IPS DF 6.9 (cell line): ENCODE results near the gene GPX1.
"Not testable (repeated sequence)": the region's sequence is repeated elsewhere in the genome, so short reads cannot be mapped to it uniquely, and the experiment has no call there.

Source experiments
- DNase-seq: peaks from one replicate; pipeline ENCODE4 v3.0.0-alpha.2; 2013; ENCODE audit warnings: low read depth, low spot score
- H3K27ac ChIP-seq: one replicate; pipeline ENCODE4 v1.5.1; 2013; ENCODE audit warnings: low read length, control low read depth
- H3K27me3 ChIP-seq: 2 replicates; pipeline ENCODE4 v1.6.1; 2013; ENCODE audit warnings: mild to moderate bottlenecking, low read length; ENCODE audit not compliant: control insufficient read depth, insufficient read depth
- H3K36me3 ChIP-seq: 2 replicates; pipeline ENCODE4 v1.6.1; 2013; ENCODE audit warnings: low read length; ENCODE audit not compliant: control insufficient read depth, insufficient read depth
- H3K4me1 ChIP-seq: 2 replicates; pipeline ENCODE4 v1.6.1; 2013; ENCODE audit warnings: low read length; ENCODE audit not compliant: control insufficient read depth, insufficient read depth
- H3K4me3 ChIP-seq: 2 replicates; pipeline ENCODE4 v1.5.1; 2013; ENCODE audit warnings: mild to moderate bottlenecking, low read length
- H3K9me3 ChIP-seq: 2 replicates; pipeline ENCODE4 v1.6.1; 2013; ENCODE audit warnings: low read length, inconsistent platforms; ENCODE audit not compliant: control insufficient read depth, insufficient read depth
- WGBS: extraction: QIAGEN DNeasy Blood & Tissue Kit; methylation state at CpG from one replicate; pipeline ENCODE4 v1.1.7; 2013; ENCODE audit warnings: mixed read lengths, missing lambda C conversion rate; ENCODE audit not compliant: insufficient read length, insufficient coverage; 5-methylcytosine and 5-hydroxymethylcytosine counted together

Gene GPX1

DNA sequence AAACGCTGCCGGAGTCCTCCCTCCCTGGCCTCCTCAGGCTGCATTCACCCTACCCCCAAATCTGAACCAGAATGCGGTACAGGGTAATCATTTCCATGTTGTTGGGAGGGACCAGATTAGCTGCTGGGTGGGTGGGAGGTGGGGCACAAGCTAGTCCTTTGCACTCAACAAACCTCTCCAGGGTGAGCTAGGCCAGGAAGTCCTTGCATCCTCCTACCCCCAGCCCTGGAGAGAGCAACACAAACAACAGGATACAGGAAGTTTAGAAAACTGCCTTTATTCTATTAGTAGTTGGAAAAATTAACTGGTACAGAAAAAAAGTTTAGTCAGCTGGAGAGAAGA, 702 bp upstream of the GPX1 start:
- Histone ChIP-seq H3K9me3 (no peaks in the 10 kb centered on the region), H3K27ac (peak overlapping the region; percentile 28), H3K4me3 (peak overlapping the region; percentile 11; the same call in 1 of the 2 replicates), H3K4me1 (peaks cover 3% of the 10 kb centered on the region; the same call in 1 of the 2 replicates), H3K36me3 (peaks cover 12% of the 10 kb centered on the region; the same call in 1 of the 2 replicates), H3K27me3 (no peaks in the 10 kb centered on the region)
- no CpG with 5 or more reads among the region's 3 CpGs for WGBS
- DNase-seq = no peak

DNA sequence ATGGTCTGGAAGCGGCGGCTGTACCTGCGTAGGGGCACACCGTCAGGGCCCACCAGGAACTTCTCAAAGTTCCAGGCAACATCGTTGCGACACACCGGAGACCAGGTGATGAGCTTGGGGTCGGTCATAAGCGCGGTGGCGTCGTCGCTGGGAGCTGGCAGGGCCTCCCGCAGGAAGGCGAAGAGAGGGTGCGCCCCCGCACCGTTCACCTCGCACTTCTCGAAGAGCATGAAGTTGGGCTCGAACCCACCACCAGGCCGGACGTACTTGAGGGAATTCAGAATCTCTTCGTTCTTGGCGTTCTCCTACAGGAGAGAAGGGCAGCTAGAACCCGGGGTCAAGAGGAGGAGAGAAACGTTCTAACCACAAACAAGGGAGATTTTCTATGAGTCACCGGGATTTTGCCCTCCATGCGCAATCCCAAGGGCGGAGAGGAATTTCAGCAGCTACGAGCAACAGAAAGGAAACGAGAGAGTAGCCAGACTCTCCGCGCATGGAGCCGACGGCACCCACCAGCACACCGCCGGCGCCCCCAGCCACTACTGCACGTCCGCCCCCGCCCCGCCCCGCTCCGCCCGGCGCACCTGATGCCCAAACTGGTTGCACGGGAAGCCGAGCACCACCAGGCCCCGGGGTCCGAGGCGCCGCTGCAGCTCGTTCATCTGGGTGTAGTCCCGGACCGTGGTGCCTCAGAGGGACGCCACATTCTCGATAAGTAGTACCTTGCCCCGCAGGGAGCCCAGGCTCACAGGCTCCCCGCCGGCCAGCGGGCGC, 523 bp downstream of the GPX1 start:
- Histone ChIP-seq H3K4me3 (peak overlapping the region; percentile 80), H3K36me3 (peaks cover 12% of the 10 kb centered on the region; the same call in 1 of the 2 replicates)
- H3K9me3 ChIP-seq, H3K27me3 ChIP-seq, DNase-seq, H3K27ac ChIP-seq, H3K4me1 ChIP-seq: not testable (repeated sequence)
- WGBS = no CpG with 5 or more reads among the region's 63 CpGs

DNA sequence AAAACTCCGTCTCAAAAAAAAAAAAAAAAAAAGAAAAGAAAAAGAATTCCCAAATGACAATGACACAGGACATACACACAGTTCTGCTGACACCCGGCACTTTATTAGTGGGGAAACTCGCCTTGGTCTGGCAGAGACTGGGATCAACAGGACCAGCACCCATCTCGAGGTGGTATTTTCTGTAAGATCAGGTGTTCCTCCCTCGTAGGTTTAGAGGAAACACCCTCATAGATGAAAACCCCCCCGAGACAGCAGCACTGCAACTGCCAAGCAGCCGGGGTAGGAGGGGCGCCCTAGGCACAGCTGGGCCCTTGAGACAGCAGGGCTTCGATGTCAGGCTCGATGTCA, 1.1 kb downstream of the GPX1 start:
- not testable (repeated sequence) for H3K36me3 ChIP-seq, H3K9me3 ChIP-seq, H3K27me3 ChIP-seq, H3K27ac ChIP-seq, DNase-seq, H3K4me1 ChIP-seq, H3K4me3 ChIP-seq
- no CpG with 5 or more reads among the region's 10 CpGs for WGBS

DNA sequence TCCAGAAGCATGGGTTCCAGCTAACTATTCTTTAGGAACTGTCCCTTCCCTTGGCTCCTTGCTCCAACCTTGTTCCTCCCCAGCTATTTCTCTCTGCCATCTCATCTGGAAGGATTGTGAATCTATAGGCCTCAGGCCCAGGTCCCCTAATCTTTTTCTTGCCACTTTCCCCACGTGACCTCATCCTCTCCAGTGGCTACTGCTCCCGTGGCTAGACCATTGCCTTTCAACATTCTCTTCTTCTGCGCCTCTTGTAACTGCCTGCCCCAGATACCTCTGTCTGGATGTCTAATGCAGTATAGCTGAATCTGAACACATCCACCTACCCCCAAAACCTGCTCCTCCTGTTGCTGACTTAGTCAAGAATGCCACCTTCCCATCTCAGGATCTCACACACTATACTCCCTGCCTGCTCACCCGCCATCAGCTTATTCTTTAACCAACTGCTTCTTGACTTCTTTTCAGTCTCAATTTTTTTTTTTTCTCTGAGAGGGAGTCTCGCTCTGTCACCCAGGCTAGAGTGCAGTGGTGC, 5.2 kb downstream of the GPX1 start:
- no peaks in the 10 kb centered on the region for H3K9me3 ChIP-seq
- 0 out of 2 replicates have a peak, but pooled peaks cover 1% of the 10 kb centered on the region for H3K4me1 ChIP-seq
- DNase-seq = no peak
- WGBS = no CpG with 5 or more reads among the region's 5 CpGs
- 0 out of 2 replicates have a peak, but pooled peaks cover 3% of the 10 kb centered on the region for H3K36me3 ChIP-seq
- H3K27ac ChIP-seq = no peak overlapping the region
- H3K27me3 ChIP-seq = no peaks in the 10 kb centered on the region
- no peak overlapping the region for H3K4me3 ChIP-seq

DNA sequence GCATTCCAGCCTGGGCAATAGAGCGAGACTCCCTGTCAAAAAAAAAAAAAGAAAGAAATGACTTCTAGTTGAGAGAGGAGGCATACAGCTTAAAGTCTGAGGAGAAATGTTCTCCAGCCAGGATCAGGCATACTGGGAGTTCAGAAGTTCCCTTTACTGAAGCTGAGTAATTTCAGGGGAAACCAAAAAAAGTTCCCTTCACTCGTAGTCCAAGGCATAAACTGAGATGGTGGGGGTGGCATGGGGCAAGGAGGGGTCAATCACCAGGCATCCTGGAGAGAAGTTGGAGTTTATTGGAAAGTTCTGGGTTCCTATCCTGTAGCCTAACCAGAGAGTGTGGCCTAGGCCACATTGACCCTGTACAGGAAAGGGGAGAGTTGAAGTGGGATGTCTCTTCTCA, 5.9 kb downstream of the GPX1 start:
- 0 out of 2 replicates have a peak, but pooled peaks cover 3% of the 10 kb centered on the region for H3K36me3 ChIP-seq
- H3K4me3 ChIP-seq = no peak overlapping the region
- H3K27me3 ChIP-seq = no peaks in the 10 kb centered on the region
- H3K27ac ChIP-seq = no peak overlapping the region
- H3K9me3 ChIP-seq = no peaks in the 10 kb centered on the region
- no peak for DNase-seq
- no peaks in the 10 kb centered on the region for H3K4me1 ChIP-seq
- WGBS = no CpG with 5 or more reads among the region's 2 CpGs

DNA sequence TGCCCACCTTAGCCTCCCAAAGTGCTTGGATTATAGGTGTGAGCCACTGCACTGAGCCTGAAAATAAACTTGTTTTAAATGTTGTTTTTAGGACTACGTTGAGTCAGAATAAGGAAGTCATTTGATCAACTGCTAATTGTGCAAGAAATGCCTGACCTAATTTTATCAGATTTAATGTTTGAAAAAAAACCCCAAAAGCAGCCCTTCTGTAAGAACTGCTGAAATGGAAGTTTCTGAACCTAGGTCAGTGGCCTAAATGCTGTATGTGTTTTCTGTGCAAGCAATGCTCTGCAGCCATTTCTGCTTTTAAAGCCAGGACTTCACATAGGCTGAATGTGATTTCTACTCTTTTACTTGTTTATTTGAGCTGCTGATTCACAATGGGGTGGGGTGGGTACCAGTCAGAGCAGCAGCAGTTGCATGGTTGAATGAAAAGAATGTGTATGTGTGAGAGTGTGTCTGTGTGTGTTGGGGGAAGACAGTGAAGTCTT, 6.6 kb downstream of the GPX1 start:
- WGBS = no CpG with 5 or more reads among the region's 1 CpG
- no peak overlapping the region for H3K27ac ChIP-seq
- H3K27me3 ChIP-seq = no peaks in the 10 kb centered on the region
- H3K4me3 ChIP-seq = no peak overlapping the region
- no peaks in the 10 kb centered on the region for H3K4me1 ChIP-seq
- H3K36me3 ChIP-seq = 0 out of 2 replicates have a peak, but pooled peaks cover 3% of the 10 kb centered on the region
- H3K9me3 ChIP-seq = no peaks in the 10 kb centered on the region
- no peak for DNase-seq

DNA sequence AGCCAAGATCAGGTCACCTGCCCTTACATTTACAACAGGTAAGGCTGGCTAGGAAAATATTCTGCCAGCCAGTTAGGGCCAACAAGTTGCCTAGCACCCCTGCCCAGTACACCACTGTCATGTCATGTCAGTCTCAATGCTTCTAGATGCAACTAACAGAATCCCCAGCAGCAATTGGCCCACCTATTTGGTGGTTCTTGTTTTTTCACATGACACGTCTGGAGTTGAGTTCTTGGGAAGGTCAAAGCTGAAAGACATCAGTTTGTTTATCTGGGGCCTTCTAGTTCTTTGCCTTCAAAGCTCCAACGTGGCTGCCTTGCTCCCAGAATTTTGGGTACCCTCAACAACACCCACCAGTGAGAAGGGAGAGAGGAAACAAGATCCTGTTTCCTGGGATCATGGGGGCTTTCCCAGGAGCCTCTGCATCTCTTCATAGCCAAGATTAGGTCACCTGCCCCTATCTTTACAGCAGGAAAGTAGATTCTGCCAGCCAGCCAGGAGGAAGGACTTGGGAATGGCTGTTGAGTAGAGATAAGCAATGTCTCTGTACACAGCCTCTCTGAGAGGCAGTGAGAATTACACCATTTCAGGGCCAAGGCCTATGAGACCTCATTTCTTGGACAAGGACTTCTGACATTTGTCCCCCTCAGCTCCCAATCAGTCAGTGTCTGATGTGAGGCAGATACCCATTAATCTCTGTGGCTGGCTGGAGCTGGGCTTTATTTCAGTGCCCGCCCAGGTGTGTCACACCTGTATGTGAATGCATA, 8.6 kb downstream of the GPX1 start:
- no peak overlapping the region for H3K27ac ChIP-seq
- H3K4me3 ChIP-seq = no peak overlapping the region
- no peaks in the 10 kb centered on the region for H3K27me3 ChIP-seq
- DNase-seq = no peak
- no peaks in the 10 kb centered on the region for H3K9me3 ChIP-seq
- no peaks in the 10 kb centered on the region for H3K36me3 ChIP-seq
- WGBS = no CpG with 5 or more reads among the region's 3 CpGs
- H3K4me1 ChIP-seq = no peaks in the 10 kb centered on the region

DNA sequence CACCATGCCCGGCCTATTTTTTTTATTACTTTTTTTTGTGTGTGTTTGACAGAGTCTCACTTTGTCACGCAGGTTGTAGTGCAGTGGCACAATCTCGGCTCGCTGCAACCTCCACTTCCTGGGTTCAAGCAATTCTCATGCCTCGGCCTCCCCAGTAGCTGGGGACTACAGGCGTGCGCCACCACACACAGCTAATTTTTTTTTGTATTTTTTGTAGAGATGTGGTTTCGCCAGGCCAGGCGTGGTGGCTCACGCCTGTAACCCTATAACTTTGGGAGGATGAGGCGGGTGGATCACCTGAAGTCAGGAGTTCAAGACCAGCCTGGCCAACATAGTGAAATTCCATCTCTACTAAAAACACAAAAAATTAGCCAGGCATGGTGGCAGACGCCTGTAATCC, 9.8 kb downstream of the GPX1 start:
- H3K36me3 ChIP-seq, H3K9me3 ChIP-seq, H3K27me3 ChIP-seq, H3K4me3 ChIP-seq, DNase-seq, H3K4me1 ChIP-seq, H3K27ac ChIP-seq: not testable (repeated sequence)
- WGBS = no CpG with 5 or more reads among the region's 12 CpGs

DNA sequence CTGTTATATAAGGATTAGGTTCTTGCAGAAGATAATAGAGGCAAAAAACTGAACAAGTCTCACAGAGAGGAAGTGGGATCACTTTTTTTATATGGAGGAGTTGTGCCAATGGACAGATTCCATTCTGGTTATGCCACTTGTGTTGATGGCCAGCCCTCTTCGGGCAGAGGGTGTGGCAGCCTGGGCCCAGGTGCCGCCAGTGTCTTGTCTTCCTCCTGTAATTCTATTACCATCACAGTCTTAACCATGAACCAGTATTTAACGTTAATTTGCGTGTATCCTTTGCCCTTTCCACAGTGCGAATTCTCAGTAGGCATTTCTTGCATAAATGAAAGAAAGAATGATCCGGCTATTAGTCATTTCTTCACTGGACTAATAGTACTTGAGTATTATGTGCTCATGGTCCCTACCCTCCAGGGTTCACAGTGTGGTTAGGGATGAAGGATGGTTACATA, 11.3 kb downstream of the GPX1 start:
- Histone ChIP-seq H3K4me1 (no peaks in the 10 kb centered on the region), H3K36me3 (no peaks in the 10 kb centered on the region), H3K27me3 (no peaks in the 10 kb centered on the region), H3K4me3 (no peak overlapping the region), H3K27ac (no peak overlapping the region), H3K9me3 (no peaks in the 10 kb centered on the region)
- DNase-seq = no peak
- no CpG with 5 or more reads among the region's 6 CpGs for WGBS

DNA sequence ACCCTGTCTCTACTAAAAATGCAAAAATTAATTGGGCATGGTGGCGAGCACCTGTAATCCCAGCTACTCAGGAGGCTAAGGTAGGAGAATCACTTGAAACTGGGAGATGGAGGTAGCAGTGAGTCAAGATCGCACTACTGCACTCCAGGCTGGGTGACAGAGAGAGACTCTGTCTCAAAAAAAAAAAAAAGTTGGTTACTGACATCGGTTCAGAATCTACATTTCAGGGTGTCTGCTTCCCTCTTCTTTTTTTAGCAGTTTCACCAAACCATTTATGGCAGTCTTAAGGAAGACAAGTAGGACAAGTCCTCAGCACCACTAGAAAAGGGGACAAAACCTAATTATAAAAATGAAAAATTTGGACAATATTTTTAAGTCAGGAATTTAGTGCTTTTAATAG, 15.0 kb downstream of the GPX1 start:
- DNase-seq = no peak
- Histone ChIP-seq H3K36me3 (no peaks in the 10 kb centered on the region), H3K9me3 (no peaks in the 10 kb centered on the region), H3K27ac (no peak overlapping the region), H3K4me1 (no peaks in the 10 kb centered on the region), H3K4me3 (no peak overlapping the region), H3K27me3 (no peaks in the 10 kb centered on the region)
- no CpG with 5 or more reads among the region's 3 CpGs for WGBS
